ENCODE results near the gene RAB3IL1. TPM values are rescaled to one million over a fixed set of nuclear protein-coding genes. Genes with fewer than 3 reads are reported as not detected.

RAB3IL1 gene
- total and polyA plus RNA-seq, 2 of the 13 experiments (the other 11 are each of a cell fraction or from before 2014, with no cell fraction given): 1.2 to 2.0 TPM

DNA sequence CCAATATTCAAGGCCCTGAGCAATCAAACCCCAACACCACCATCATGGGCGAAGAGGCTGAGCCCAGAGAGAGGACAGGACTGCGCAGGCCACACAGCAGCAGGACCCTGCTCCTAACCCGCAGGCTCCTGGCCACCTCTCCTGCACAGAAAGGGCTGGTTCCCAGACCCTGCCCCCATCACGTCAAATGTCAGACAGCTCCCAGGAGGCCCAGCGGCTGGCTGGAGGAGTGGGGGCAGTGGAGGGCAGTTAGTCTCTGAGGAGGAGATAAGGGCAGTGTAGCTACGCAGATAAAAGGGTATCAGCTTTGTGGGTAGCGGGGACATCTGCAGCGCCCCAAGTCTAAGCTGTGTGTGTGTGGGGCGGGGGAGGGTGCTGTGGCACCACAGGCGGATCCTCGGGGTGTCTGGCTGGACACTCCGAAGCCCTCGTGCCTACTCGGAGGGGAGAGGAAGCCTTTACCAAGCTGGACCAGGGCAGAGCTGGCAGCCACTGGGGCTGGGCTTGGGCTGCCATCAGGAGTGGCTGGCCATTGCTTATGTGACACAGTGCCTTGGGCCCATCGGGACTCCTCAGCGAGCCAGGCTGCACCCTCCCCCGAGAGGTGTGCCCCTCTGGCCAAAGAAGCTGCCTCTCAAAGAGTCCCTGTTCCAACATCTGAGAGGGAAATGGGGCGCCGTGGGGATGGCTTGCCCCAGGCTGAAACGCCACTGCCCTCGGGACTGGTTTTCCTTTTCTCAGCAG lies 47.5 kb downstream of the RAB3IL1 start:
- no peak overlapping the region for H3K27ac ChIP-seq (ENCODE audit: extremely low read length, insufficient read depth, low read length)
- ATAC-seq: peak; percentile 17
- TF ChIP-seq NONO (IDR thresholded peaks at IDR 0.05): no peak
- TF ChIP-seq NONO (CRISPR knock-in tag; conservative IDR thresholded peaks at IDR 0.05): 0 out of 2 replicates have a peak, but pooled peaks have one; percentile 16
- no peak for TF ChIP-seq KLF6 (CRISPR knock-in tag; IDR thresholded peaks at IDR 0.05)
- TF ChIP-seq ZNF598 (CRISPR knock-in tag; IDR thresholded peaks at IDR 0.05; ENCODE audit: borderline replicate concordance): no peak
- TF ChIP-seq AKAP8 (CRISPR knock-in tag; IDR thresholded peaks at IDR 0.05): 0 out of 2 replicates have a peak, but pooled peaks have one; percentile 21
- no peak for TF ChIP-seq ZNF768 (CRISPR knock-in tag; IDR thresholded peaks at IDR 0.05)
- no peak for TF ChIP-seq ZMAT3 (CRISPR knock-in tag; conservative IDR thresholded peaks at IDR 0.05)
- TF ChIP-seq, protein P1, sequence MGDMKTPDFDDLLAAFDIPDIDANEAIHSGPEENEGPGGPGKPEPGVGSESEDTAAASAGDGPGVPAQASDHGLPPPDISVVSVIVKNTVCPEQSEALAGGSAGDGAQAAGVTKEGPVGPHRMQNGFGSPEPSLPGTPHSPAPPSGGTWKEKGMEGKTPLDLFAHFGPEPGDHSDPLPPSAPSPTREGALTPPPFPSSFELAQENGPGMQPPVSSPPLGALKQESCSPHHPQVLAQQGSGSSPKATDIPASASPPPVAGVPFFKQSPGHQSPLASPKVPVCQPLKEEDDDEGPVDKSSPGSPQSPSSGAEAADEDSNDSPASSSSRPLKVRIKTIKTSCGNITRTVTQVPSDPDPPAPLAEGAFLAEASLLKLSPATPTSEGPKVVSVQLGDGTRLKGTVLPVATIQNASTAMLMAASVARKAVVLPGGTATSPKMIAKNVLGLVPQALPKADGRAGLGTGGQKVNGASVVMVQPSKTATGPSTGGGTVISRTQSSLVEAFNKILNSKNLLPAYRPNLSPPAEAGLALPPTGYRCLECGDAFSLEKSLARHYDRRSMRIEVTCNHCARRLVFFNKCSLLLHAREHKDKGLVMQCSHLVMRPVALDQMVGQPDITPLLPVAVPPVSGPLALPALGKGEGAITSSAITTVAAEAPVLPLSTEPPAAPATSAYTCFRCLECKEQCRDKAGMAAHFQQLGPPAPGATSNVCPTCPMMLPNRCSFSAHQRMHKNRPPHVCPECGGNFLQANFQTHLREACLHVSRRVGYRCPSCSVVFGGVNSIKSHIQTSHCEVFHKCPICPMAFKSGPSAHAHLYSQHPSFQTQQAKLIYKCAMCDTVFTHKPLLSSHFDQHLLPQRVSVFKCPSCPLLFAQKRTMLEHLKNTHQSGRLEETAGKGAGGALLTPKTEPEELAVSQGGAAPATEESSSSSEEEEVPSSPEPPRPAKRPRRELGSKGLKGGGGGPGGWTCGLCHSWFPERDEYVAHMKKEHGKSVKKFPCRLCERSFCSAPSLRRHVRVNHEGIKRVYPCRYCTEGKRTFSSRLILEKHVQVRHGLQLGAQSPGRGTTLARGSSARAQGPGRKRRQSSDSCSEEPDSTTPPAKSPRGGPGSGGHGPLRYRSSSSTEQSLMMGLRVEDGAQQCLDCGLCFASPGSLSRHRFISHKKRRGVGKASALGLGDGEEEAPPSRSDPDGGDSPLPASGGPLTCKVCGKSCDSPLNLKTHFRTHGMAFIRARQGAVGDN (CRISPR knock-in tag; IDR thresholded peaks at IDR 0.05): peak; percentile 41
- H3K36me3 ChIP-seq (replicated peaks in 1 of 2; ENCODE audit: control insufficient read depth in 1 of 2, insufficient read depth in 2 of 2, low read length in 2 of 2): peaks cover 0 to 7% of the 10 kb centered on the region in 2 experiments; a peak in 2 of 5 replicates
- DNase-seq (ENCODE audit: low spot score): no peak
- H3K27me3 ChIP-seq (ENCODE audit: control insufficient read depth in 1 of 2, insufficient read depth in 2 of 2, low read length in 2 of 2): peaks cover 0 to 6% of the 10 kb centered on the region in 2 experiments; a peak in 1 of 5 replicates
- ChIA-PET CTCF (ENCODE audit: low intra/inter-chr PET ratio, low total read pairs) (interaction anchor here (1.1 to 1.6 kb wide), 2 partner anchors 78 to 191 kb away, joined by 3 to 7 read pairs; no protein-coding TSS in a partner anchor), POLR2A (interaction anchor here (1.0 to 1.5 kb wide), 3 partner anchors 21 to 93 kb away, joined by 3 to 4 read pairs (median 4); partner anchors contain the start of gene FADS3)
- H3K9ac ChIP-seq (ENCODE audit: insufficient read depth, low read depth, low read length): no peak overlapping the region
- intact Hi-C loops (cut with micrococcal nuclease; ENCODE audit: unreplicated experiment) (loop anchor here (2.0 kb wide), 1 partner anchor 213 kb away; no protein-coding TSS in a partner anchor), in situ Hi-C loops (cut with HindIII; ENCODE audit: extremely low pct_ligation_motif_present, low pct_unique_long_range_greater_than_20kb) (loop anchor here (5.0 kb wide), 1 partner anchor 192 kb away; no protein-coding TSS in a partner anchor)
- H4K20me1 ChIP-seq (ENCODE audit: insufficient read depth, low read length): no peaks in the 10 kb centered on the region
- H3K4me1 ChIP-seq (ENCODE audit: insufficient read depth, low read length): peaks cover 26% of the 10 kb centered on the region
- BruUV-seq (replicated peaks): no TSS peak
- no peak overlapping the region for H2AFZ ChIP-seq (ENCODE audit: low read length)
- peak overlapping the region; percentile 81; the same call in 1 of the 2 replicates for H3K4me2 ChIP-seq (ENCODE audit: low read depth, low read length)
- peak overlapping the region in 1 of 3 experiments; percentile 6; a peak in 1 of 6 replicates for H3K4me3 ChIP-seq (replicated peaks in 1 of 3; ENCODE audit: insufficient read depth in 1 of 3, low read depth in 2 of 3, low read length in 3 of 3)
- no peak for FAIRE-seq
- WGBS (ENCODE audit: low lambda C conversion rate): 41% methylated on average over 11 of the region's 21 CpGs
- no peaks in the 10 kb centered on the region for H3K79me2 ChIP-seq (ENCODE audit: insufficient read depth, low read length)
- H3K9me3 ChIP-seq (ENCODE audit: low read length): no peaks in the 10 kb centered on the region
